DND-41 (cell line): ENCODE measurements around the gene DIS3L2.

ENCODE experiments used
- ATAC-seq: fragments of 200-7000 bp; cut with Tn5 transposase; 3 replicates; pipeline ENCODE4 v1.9.1; 2021; ENCODE audit warnings: low read depth; ENCODE audit not compliant: insufficient read depth
- DNase-seq: peaks from one replicate; pipeline ENCODE4 v3.0.0-alpha.2; 2020
- H2AFZ ChIP-seq: 2 replicates; pipeline ENCODE4 v1.6.0; 2012; ENCODE audit warnings: low read depth, low read length
- H3K27ac ChIP-seq: 2 replicates; pipeline ENCODE4 v1.5.1; 2012; ENCODE audit warnings: low read length, inconsistent platforms
- H3K27me3 ChIP-seq: fragments of 200-600 bp; sonication (generic); 2 replicates; pipeline ENCODE4 v1.6.0; 2012; ENCODE audit warnings: low read length, mild to moderate bottlenecking, inconsistent platforms; ENCODE audit not compliant: insufficient read depth, poor library complexity
- H3K36me3 ChIP-seq: 2 replicates; pipeline ENCODE4 v1.5.1; 2012; ENCODE audit warnings: low read length, inconsistent platforms; ENCODE audit not compliant: insufficient read depth
- H3K4me1 ChIP-seq: 2 replicates; pipeline ENCODE4 v1.5.1; 2012; ENCODE audit warnings: mild to moderate bottlenecking, low read length; ENCODE audit not compliant: insufficient read depth
- H3K4me2 ChIP-seq: 2 replicates; pipeline ENCODE4 v1.6.0; 2012; ENCODE audit warnings: mild to moderate bottlenecking, moderate library complexity, low read length, inconsistent platforms; ENCODE audit not compliant: insufficient read depth
- H3K4me3 ChIP-seq, 2 experiments: fragments of 200-600 bp in 1 of 2; shearing (Covaris generic) in 1 of 2; 2 replicates each; pipeline ENCODE4 v1.5.1; 2012 to 2016; ENCODE audit warnings: inconsistent platforms in 2 of 2, low read length in 2 of 2, mild to moderate bottlenecking in 2 of 2, low read depth in 1 of 2, moderate library complexity in 1 of 2
- H3K79me2 ChIP-seq: 2 replicates; pipeline ENCODE4 v1.6.0; 2012; ENCODE audit warnings: low read length, inconsistent platforms; ENCODE audit not compliant: insufficient read depth
- H3K9ac ChIP-seq: 2 replicates; pipeline ENCODE4 v1.6.0; 2012; ENCODE audit warnings: low read depth, mild to moderate bottlenecking, inconsistent platforms, low read length, moderate library complexity
- H3K9me3 ChIP-seq: 2 replicates; pipeline ENCODE4 v1.5.1; 2012; ENCODE audit warnings: low read length, moderate library complexity, mild to moderate bottlenecking, inconsistent platforms; ENCODE audit not compliant: insufficient read depth, severe bottlenecking
- H4K20me1 ChIP-seq: 2 replicates; pipeline ENCODE4 v1.6.0; 2012; ENCODE audit warnings: low read length; ENCODE audit not compliant: insufficient read depth
- CTCF ChIP-seq: IDR thresholded peaks from 2 replicates; pipeline ENCODE4 v1.5.1; 2012; ENCODE audit warnings: borderline replicate concordance, low read length, moderate library complexity, mild to moderate bottlenecking; ENCODE audit not compliant: poor library complexity, severe bottlenecking; ENCODE audit errors: extremely low read depth
- EZH2 ChIP-seq: IDR thresholded peaks from 3 replicates; pipeline ENCODE4 v1.6.1; 2012; ENCODE audit warnings: borderline replicate concordance, low read depth, mild to moderate bottlenecking, moderate library complexity, low read length, inconsistent platforms; ENCODE audit not compliant: severe bottlenecking

The DIS3L2 gene

DNA sequence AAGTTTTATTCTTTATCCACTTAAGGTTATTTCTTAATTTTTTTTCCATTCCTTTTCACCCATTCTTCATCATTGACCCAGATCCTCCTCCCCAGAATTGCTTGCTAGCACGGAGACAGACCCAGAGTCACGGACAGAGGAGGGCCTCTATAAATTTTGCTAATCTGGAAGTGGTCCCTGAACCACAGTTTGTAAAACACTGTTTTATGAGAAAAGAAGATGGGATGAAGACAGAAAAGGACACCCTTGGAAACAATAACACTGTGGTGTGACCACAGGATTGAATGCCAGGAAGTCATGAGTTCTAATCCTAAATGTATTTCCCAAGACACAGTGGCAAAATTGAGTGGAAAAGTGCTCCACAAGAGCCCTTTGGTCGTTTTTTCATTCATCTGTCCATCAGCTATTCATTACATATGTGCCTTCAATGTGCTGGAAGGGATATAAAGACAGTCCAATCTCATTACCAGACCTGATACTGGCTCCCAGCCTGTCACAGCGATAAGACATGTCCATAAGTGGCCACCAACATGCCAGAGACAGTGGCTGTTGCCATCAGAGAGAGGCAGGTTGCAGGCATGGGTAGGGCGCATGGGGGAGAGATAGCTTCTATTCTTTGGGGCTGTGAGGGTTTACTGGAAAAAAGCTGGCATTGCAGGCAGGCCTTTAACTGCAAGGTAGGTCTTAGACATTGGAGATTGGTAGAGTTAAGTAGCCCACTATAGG lies 241.8 kb downstream of the DIS3L2 start:
- Histone ChIP-seq H3K79me2 (no peaks in the 10 kb centered on the region), H4K20me1 (no peaks in the 10 kb centered on the region), H3K27ac (no peak overlapping the region), H3K4me2 (no peak overlapping the region), H3K27me3 (no peaks in the 10 kb centered on the region), H3K4me3 (no peak overlapping the region), H3K4me1 (no peaks in the 10 kb centered on the region), H3K9me3 (no peaks in the 10 kb centered on the region), H3K9ac (no peak overlapping the region), H2AFZ (no peak overlapping the region), H3K36me3 (peaks cover 11% of the 10 kb centered on the region)
- DNase-seq (no peak), ATAC-seq (no peak)
- TF ChIP-seq CTCF (no peak), EZH2 (no peak)

- Histone ChIP-seq H3K4me1 (no peaks in the 10 kb centered on the region), H3K79me2 (no peaks in the 10 kb centered on the region), H3K4me3 (no peak overlapping the region), H3K27me3 (no peaks in the 10 kb centered on the region), H3K36me3 (peaks cover 7% of the 10 kb centered on the region), H3K9me3 (no peaks in the 10 kb centered on the region), H3K9ac (no peak overlapping the region), H4K20me1 (no peaks in the 10 kb centered on the region), H3K4me2 (no peak overlapping the region), H3K27ac (no peak overlapping the region), H2AFZ (no peak overlapping the region)
- ATAC-seq, result peak; percentile 31; the same call in 2 of the 3 replicates
- no peak for DNase-seq
- TF ChIP-seq EZH2 (no peak), CTCF (no peak)
These were observed 242.4 kb downstream of the DIS3L2 start for GRCh38 chr2:232203936-232204335.

DNA sequence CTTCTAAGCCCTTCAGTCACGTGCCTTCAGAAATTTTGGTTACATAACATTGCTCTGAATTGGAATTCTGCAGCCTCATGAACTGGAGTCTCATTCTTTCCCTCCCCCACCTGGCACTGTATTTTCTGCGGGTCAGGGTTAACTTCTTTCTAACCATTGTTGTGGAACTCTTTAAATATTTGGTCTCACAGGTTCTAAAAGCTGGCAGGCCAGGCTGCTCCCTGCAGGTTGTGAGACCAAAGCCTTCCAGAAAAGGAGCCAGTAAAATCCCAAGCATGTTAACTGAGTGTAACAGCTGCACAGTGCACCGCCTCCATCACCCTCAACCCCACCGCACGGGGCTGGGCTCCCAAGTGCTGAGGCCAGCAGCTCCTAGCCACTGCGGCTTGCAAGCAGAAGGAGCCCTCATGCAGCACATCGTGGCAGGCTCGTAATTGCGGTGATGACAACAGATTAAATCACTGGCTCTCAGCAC lies 243.0 kb downstream of the DIS3L2 start:
- Histone ChIP-seq H2AFZ (no peak overlapping the region), H3K4me2 (no peak overlapping the region), H3K9me3 (no peaks in the 10 kb centered on the region), H3K79me2 (no peaks in the 10 kb centered on the region), H3K4me1 (no peaks in the 10 kb centered on the region), H4K20me1 (no peaks in the 10 kb centered on the region), H3K36me3 (peaks cover 7% of the 10 kb centered on the region), H3K4me3 (no peak overlapping the region), H3K27ac (no peak overlapping the region), H3K9ac (no peak overlapping the region), H3K27me3 (no peaks in the 10 kb centered on the region)
- no peak for ATAC-seq
- no peak for DNase-seq
- TF ChIP-seq EZH2 (no peak), CTCF (no peak)
